ENCODE measurements around the gene ATP13A5.
A peak's percentile ranks its signal among the peaks of the same experiment; 100 is the strongest.

The ATP13A5 gene

DNA sequence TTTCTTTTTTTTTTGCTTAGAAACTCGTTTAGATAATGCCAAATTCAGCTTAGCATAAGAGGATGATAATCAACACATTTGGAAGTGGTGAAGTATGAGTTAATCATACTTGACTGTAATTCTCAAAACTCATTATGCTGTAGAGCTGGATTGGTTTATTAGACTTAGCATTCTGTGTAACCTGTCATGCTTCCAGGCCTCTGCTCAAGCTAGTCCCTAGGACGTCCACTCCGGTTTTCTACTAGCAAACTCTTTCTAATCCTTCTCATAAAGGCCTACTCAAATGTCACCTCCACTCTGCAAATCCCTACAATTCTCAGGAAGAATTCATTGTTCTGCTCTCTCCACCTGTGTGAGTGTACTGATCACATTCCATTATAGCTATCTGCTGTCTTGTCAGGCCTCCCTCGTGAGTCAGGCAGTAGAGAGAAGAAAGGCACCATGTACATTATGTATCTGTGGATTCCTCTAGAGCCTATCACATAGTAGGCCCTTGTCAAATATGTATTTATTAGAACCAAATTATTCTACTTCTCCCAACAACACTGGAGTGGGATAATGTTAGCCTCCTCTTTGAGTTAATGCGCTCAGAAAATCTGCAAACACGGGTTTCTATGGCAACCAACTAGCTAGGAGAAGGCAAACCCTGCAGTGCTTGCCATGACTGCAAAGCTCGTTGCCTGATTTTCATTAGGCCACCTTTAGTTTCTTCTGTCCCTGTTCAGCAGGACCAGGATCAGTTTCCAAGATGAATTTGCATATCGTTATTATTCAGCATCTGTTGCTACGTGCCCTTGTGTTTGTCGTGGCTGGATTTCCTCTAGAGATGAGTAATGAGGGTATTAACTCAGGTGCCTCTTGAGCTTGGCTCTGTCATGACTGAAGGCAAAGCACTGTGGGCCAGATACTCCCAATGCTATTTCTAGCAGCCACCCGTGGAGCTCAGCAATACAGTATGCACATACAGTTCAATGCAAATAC is 30.7 kb downstream of the ATP13A5 start:
- peak; percentile 99 for DNase-seq

DNA sequence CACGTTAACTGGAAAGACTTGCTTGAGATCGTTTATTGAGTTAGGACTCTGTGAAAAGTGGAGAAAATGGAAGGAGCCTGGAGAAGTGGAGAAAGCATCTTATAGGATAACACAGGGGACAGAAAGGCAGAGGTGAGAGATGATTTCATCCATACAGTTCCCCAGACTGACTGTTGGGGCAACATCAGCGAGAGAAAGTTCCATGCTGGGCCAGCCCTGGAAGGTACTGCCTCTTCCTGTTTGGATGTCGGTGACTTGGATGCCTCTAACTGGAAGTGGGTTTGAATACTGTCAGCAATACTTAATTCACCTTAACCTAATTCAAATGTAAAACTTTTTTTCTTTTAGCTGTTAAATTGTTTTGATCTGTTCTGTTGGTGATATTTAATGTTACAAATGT is 32.3 kb downstream of the ATP13A5 start:
- DNase-seq = no peak

DNA sequence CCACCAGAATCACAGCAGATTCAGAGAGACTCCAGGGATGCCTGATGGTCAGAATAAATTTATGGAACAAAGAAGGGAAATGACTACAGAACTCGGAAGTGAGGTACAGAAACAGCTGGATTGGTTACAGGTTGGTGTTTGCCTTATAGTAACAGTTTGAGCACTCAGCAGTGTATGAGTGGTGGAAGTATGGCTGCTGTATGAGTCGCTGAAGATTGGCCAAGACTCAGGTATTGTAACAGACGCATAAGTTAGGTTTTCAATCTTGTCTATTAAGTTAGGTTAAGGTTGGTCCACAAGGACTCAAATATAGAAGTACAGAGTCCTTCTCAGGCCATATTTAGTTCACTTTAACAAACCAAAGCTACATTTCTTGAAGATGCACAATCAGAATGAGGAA is 33.1 kb downstream of the ATP13A5 start:
- no peak for DNase-seq

DNA sequence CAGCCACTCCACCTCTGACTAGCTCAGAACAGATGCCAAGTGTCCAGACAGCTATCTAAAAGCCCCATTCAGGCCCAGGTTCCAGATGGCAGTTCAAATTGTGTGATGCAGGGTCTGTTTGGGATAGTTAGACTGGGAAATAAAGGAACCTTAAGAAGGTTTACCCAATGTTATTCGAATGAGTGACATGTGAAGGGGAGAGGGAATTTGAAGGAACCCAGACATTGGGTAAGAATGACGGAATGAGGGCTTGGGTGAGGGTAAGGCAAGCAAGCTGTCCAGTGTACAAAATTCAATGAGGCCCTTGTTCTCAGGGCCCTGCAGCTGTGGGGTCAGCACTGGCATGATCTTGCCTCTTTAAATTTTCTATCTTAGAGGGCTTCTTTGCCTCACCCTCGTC is 34.1 kb downstream of the ATP13A5 start:
- no peak for DNase-seq

DNA sequence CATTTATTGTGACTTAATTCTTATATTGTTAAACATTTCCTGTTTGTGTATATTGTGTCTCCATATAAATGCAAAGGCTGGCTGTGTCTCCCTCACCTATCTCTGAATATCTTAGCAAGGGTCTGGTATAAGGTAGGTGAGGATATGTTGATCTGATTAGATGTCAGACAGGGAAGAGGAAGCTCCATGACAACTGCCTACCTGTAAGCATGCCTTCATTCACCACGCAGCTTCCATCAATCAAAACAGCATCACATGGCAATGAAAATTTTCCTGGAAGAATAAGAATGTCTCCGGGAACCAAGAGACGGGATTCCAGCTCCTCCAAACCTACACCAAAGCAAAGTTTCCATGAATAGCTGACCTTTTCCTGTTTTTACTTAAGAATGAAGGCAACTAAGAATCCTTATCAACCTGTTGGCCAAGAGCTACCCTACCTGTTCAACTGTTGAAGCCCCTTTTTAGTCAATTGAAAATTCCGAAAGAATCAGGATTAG is 34.8 kb downstream of the ATP13A5 start:
- DNase-seq = no peak

DNA sequence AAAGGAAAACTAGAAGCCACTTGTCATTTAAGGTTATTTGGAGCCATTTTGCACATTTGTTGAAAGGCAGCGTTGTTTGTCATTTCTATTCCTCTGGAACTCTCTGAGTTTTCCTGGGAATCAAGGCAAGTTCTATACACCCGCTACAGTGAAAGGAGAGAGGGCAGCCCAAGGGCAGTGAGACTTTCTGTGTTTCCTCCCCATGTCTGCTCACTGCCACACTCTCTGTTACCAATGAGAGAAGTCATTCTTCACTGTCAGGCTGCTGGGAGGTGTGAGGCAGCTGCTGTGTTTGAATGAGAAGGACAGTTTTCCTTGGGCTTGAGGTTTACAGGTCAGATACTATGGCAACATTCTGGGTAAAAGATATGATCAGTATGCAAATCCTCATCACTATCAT is 36.0 kb downstream of the ATP13A5 start:
- DNase-seq = no peak

DNA sequence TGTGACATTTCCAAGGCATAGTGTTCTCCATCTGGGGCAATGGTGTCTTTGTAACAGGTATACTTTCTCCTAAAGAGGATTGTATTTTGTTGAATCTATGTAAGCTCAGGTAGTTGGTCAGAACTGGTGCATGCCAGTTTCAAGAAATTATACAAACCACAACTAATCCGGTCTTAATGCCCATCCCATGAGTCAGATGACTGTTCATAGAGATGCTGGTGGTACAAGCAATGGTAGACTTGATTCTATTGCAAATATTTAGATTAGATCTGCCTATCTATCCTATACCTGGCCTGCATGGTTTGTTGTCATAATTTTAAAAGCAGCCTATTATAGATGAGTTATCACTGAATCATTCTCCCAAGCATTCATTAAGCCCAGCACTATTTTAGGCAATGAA is 43.5 kb downstream of the ATP13A5 start:
- no peak for DNase-seq

DNA sequence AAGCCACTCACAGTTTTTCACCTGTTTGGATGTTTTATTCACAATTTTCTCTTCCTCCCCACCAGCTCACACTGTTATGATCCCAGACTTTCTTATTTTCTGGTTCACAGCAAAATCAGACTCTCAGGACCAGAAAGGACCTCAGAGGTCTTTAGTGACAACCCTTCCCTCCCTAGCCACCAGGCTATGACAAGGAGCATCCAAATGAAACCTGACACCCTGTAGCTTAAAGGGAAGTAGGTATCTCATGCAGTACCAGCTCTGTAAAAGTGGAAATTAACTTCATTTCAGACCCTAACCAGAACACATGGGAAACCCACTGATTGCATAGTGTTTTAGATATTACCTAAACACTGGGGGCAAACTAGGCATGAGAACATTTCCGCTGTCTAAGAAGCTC is 45.3 kb downstream of the ATP13A5 start:
- no peak for DNase-seq

DNA sequence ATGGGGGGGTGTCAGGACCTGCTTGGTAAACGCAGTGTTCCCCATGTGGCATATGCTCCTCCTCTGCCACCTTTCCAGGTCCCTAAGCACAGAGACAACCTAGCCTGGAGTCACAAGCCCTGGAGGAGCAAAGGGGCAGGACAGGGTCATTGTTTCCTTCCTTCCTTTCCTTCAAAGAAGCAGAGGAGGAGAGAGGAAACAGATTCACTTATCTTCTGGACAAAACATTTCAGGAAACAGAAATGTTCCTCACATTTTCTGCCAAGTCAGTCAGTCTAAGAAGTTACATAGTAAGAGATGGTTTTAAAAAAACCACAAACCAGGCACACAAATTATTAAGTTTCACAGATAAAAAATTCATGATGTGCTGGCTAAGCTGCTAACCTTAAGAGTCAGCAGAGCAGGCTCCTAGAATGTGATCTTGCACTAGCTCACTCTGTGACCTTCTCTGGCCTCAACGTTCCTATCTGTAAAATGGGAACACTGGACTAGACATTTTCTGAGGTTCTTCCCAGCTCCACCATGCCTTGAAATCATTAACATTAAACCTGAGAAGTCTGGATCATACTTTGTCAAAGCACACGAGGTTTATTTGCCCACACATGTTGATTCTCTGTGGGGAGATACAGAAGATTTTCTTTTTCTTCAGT is 47.9 kb downstream of the ATP13A5 start:
- DNase-seq = no peak

DNA sequence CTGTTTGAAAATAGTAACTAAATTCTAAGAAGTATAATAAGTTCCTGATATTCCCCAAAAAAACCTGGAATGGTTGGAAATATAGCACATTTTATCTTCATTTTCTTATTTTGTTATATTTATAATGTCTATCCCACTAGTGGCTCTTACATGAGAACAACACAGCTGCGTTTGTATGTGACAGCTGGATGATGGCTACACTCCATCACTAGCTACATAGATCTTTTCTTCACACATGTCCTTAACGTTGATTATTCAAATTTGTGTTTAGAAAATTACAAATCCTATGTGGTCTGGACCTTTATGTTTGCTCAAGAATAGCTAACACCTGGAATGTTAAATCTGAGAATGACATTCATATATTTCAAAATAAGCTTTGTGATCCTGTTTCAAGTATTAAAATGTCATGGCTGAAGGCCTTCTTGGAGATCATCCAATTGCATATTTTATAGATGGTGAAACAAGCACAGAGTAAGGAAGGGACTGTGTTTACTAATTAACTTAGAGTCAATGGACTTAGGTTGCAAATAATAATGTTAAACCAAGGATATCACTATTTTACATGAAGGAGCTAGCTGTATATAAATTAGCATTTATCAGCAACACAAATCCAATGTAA is 60.8 kb downstream of the ATP13A5 start:
- DNase-seq = peak; percentile 2

DNA sequence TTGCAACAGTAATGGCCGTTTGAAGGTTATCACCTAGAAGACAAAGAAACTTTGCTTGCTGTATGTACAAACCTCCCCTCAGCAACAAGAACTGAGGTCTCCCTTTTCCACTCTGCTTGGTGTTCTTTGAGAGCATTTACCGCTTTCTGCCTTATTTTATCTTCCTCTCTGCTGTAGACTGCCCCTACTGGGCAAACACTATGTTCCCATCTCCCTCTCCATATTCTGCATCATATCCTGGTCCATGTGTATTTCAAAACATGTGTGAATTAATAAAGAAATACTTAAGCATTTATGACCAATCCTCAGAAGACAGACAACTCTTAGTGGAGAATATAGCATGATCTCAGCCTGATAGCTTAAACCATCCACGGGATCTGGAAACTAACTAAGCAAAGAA is 64.4 kb downstream of the ATP13A5 start:
- no peak for DNase-seq

DNA sequence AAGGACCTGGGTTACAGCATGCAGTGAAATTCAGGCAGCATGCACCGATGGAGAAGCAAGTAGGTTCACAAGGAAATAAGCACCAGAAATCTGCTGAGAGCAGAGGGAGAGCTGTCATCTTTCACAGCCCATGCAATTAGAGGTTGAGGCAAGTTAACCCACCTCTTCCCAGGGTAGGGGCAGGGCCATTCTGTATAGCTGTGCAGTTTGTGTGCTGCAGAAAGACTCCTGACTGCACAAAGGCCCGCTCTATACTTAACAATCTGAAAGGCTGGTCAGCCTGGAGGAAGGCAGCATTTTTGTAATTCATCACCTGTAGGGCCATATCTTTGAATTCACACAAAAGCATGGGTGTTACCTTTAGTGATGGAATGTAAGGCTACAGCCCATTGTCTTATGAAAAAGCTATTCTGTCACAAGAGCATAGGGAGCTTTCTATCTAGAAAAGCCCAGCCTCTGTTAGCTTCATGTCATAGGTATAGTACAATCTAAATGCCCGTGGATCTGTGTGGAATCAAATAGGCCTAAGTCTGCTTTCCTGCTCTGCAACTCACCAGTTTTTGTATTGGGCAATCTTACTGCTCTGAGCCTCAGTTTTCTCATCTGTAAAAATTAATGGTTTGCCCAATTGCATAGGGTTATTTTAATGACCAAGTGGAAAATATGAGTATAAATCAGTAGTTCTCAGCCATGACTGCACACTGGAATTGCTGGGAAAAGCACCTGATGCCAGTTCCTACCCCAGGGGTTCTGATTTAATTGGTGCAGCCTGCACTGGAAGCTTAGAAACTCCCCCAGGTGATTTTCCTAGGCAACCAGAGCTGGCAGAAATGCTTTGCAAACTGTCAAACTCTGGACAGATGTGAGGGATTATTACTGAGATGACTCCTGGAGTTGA is 65.2 kb downstream of the ATP13A5 start:
- DNase-seq = no peak

DNA sequence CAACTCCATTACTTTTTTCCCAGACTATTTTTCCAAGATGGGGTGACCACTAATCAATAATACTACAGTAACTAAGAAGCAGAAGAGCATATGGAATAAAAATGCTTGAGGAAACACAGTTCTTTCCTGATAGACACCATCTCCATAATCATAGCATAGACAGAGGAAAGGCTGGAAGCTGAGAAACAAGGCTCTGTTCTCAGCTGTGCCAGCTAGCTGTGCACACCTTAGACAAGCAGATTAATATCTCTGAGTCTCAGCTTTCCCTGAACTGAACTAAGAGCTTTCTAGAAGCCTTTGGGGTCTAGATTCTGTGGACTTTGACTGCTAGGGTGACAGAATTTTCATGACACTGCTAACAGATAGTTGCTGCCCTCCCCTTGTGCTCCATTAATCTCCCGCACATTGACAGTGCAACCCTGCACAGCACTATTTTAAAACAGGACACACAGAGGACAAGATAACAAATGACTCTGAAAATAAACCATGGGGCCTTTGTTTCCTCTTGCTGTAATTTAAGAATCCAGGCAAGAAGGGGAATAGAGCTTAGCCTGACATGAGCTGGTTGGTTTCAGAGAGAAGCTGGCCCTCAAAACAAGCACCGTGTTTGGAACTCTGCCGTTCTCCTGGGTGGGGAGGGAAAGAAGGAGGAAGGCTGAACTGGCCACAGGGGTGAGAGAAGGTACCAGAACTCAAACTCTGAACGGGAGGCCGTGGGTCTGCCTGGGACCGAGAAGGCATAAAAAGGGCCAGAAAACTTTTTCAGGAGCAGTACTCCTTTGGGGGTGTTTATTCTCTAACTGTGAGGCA is 67.4 kb downstream of the ATP13A5 start:
- DNase-seq = no peak

DNA sequence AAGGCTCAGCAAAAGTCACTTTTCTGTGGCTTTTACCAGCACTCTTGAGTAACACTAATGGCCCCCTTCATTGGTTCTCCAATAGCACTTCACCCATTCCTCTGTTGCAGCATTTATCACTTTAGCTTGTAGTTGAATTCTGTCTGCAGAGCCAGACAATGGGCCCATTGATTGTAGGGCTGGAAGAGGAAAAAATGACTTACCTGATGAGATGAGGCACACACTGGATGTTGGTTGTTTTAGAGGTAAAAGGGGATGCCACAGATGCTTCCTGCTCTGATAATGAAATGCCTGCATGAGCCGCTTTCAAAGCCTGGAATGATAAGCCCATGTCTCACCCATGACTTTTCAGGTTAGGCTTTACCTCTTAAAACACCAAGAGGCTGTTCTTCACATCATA is 73.2 kb downstream of the ATP13A5 start:
- no peak for DNase-seq

DNA sequence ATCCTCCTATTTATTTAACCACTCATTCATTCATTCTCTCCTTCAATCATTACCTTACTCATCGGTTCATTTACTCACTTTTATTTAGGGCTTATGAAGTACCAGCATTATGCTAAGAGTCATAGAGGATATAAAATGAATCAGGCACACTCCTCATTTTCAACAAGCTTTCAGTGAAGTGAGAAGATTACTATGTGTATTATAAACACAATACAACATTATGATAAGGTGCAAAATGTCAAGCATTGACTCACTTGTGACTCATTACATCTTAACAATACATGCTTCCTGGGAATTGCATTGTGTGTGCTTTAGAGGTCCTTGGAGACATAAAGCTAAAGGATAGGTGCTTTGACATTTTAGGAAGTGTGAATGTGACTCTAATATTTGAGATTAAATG is 77.1 kb downstream of the ATP13A5 start:
- DNase-seq = no peak

DNA sequence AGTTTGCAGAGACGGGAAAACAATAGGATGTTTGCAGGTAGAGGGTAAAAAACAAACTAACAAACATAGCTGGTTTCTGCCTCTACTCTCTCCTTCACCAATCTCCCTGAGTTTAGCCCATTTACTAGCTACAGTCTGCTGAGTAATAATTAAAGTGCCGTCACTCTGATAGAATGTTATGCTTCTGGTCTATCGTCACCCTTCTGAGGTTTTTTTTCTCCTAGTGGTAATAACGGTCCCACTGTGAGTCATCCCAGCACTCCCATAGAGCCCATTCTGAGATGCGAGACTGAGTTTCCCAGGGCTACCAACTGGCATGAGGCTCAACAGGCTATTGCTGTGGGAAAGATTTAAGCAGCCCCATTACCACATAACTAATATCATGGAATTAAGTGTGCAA is 81.1 kb downstream of the ATP13A5 start:
- no peak for DNase-seq

DNA sequence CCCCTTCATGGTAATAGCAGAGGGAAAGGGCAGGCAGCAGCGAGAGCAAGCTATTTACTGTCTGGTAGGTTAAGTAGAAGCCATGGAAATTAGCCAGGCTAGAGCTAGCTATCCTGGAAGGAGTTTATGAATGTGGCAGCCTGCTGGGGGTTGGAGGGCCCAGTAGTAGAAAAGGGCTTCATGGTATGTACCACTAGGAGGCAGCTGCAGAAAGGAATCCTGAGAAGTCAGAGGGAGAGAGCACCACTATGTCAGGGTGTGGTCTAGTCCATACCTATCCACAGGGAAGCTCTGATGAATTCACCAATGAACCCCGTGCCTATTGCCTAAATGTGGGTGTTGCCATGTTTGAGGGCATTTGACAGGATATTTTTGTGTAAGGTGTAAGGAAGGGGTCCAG is 82.6 kb downstream of the ATP13A5 start:
- no peak for DNase-seq

DNA sequence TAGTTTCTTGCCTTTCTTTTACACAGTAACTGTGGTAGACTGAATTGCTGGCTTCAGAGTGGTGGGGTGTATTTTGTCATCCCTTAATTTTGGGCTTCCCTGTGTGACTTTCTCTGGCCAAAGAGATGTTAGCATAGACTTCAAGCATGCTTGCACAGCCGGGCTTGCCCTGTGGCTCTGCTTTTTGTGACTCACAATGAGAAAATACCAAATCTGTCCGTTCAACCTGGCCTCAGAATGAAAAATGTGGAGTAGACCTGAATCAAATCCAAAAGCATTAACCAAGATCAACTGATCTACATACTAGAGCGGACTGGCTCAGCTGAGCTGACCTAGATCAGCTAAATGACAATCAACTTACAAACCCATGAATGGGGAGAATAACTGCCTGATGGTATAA is 86.2 kb downstream of the ATP13A5 start:
- no peak for DNase-seq

DNA sequence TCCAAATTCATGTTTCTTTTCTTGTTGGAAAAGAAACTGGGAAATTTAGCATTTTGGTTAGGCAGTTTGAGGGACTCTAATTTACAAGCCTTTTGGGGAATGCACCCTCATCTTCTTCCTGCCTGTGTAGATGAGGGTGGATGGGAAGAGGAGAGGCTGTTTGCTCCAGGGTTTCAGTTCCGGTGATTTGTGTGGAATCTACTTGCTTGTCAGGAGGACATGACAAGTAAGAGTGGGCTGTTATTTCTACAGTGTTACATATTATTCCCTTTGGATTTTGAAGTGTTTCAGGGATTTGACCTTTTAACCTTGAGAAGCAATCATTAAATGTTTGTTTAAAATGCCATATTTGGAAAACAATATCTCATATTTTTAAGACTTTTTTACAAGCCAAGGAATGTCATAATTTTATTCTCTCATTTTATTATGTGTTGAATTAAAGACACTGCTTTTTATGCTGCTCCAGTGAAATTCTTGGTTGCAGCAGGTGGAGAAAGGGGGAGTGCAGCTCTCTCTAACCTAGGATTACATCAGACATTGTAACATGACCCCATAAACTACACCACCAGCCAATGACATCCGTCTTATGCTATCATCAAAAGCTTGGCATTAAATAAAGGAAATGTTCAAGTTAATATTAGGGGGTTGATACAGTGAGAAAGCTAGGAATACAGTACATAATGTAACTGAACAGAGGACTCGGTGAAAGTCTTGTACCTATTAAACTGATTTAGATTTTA is 107.3 kb downstream of the ATP13A5 start:
- no peak for DNase-seq

DNA sequence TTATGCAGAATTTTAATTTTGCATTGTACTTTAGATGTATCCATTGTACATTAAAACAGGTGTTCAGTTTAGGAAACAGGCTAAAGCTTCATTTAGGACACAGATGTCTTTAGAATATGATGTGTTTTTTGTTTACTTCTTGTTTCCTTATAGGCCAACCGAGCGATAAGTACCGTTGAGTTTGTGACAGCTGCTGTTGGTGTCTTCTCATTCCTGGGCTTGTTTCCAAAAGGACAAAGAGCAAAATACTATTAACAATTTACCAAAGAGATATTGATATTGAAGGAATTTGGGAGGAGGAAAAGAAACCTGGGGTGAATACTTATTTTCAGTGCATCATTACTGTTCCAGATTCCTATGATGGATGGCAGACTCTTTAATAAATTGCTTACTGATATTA is 108.1 kb downstream of the ATP13A5 start:
- peak; percentile 12 for DNase-seq
